ENCODE results near the gene GLIS2. TPM values are rescaled to one million over a fixed set of nuclear protein-coding genes. Genes with fewer than 3 reads are reported as not detected.

Gene GLIS2
- total RNA-seq, 1 donor from 2014 or later = 3.3 TPM

DNA sequence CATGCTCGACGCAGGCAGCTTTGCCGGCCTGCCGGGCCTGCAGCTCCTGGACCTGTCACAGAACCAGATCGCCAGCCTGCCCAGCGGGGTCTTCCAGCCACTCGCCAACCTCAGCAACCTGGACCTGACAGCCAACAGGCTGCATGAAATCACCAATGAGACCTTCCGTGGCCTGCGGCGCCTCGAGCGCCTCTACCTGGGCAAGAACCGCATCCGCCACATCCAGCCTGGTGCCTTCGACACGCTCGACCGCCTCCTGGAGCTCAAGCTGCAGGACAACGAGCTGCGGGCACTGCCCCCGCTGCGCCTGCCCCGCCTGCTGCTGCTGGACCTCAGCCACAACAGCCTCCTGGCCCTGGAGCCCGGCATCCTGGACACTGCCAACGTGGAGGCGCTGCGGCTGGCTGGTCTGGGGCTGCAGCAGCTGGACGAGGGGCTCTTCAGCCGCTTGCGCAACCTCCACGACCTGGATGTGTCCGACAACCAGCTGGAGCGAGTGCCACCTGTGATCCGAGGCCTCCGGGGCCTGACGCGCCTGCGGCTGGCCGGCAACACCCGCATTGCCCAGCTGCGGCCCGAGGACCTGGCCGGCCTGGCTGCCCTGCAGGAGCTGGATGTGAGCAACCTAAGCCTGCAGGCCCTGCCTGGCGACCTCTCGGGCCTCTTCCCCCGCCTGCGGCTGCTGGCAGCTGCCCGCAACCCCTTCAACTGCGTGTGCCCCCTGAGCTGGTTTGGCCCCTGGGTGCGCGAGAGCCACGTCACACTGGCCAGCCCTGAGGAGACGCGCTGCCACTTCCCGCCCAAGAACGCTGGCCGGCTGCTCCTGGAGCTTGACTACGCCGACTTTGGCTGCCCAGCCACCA lies 65.4 kb downstream of the GLIS2 start:
- no peak for DNase-seq (ENCODE audit: low read depth)

GRCh38 chr16:4381935-4382794 lies 66.3 kb downstream of the GLIS2 start:
- DNase-seq (ENCODE audit: low read depth) = no peak

DNA sequence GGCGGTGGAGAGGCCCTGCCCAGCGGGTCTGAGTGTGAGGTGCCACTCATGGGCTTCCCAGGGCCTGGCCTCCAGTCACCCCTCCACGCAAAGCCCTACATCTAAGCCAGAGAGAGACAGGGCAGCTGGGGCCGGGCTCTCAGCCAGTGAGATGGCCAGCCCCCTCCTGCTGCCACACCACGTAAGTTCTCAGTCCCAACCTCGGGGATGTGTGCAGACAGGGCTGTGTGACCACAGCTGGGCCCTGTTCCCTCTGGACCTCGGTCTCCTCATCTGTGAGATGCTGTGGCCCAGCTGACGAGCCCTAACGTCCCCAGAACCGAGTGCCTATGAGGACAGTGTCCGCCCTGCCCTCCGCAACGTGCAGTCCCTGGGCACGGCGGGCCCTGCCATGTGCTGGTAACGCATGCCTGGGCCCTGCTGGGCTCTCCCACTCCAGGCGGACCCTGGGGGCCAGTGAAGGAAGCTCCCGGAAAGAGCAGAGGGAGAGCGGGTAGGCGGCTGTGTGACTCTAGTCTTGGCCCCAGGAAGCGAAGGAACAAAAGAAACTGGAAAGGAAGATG lies 67.0 kb downstream of the GLIS2 start:
- peak; percentile 66 for DNase-seq (ENCODE audit: low read depth)

GRCh38 chr16:4383591-4384444 lies 68.0 kb downstream of the GLIS2 start:
- no peak for DNase-seq (ENCODE audit: low read depth)

GRCh38 chr16:4384509-4384942 lies 68.7 kb downstream of the GLIS2 start:
- DNase-seq (ENCODE audit: low read depth) = no peak

DNA sequence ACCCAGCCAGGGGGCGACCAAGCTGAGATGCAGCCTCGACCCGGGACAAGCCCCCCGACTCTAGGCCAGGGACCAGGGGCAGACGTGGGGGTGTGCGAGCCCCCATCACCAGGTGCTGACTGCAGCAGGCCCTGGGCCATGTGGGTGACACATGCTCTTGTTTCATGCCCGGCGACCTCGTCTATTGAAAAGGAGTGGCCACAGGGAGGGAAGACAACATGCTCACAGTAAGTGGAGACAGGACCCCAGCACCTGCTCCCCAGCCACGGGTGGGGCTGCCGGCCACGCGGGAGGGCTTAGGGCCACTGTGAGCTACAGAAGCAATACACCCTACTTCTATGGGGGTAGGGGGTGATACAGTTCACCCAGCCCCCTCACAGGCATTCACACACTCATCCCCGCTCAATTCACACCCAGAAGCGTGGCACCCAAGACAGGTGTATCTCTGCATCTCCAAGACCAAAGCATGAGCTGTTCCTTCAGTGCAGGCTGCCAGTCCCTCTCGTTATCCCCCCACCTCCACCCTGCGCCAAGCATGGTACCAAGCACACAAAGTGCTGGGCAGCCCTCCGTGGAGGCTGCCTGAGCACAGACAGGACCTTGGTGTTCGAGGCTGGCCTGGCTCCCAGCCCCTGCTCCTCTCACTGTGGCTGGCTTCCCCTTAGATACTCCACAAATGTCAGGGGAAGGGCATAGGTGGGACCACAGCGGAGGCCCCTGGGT lies 69.4 kb downstream of the GLIS2 start:
- peak; percentile 70 for DNase-seq (ENCODE audit: low read depth)

DNA sequence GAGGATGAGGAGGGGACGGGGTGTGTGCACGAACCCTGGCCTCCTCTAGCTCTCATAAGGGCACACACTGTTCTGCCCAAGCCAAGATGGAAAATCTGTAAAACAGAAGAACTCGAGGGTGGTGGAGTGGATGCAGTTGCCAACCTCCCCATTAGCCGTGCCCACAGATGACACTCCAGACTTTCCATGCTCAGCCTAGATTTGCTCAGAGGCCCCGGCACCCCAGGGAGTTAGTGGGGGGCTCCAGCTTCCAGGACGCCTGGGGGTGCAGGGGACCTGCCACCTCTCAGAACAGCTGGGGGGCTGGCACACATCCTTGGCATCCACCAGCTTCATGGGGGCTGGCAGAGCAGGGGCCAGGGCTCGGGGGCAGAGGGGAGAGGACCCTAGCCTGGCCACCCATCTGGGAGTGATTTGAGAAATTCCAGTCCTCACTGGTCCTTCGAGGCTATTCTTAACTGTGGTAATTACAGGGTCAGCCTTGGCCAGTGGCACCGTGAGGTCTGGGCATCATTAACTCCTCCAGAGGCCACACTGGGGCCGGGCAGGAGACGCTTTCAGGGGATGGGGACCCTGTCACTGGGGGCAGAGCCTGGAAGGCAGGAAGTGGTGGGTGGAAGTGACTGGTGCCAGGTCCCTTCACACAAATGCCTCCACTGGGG lies 70.1 kb downstream of the GLIS2 start:
- no peak for DNase-seq (ENCODE audit: low read depth)

DNA sequence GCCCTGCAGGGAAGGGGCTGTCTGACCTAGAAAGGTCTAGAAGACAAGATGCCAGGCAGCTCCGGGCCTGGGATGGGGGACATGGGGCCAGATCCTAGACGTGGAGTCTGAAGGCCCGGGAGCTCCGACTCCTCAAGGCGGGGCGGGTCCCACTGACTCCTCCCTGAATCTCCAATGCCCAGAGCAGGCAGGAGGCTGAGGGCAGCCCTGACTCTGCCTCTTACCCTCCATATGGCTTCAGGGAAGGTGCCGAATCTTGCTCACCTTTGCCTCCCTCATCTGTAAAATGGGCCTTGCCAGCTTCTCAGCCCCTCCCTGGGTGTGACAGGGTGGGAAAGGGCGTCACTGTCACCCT lies 70.6 kb downstream of the GLIS2 start:
- no peak for DNase-seq (ENCODE audit: low read depth)

DNA sequence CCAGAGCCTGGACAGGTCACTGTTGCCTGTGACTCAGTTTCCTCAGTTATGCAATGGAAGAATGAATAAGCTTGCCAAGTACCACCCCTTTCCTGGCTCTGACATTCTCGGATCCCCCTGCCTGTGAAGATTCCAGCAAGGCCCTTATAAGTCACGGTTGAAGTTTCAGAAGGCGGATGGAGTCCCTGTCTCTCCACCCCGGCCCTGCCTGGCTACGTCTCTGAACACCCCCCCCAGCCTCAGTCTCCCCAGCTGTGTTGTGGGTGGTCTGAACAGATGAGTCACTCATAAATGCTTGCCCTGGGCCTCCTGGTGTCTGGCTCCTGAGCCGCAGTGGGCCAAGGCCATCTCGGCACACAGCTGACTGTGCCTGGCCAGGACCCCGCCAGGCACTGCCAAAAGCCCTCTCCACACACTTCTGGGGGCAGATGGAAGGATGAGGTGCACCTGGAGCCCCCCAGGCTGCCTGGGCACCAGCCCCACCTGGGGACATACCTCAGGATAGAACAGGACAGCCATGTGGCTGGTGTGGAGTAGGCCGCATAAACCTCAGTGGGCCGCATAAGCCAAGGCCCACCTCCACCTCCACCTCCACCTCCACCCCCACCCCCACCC lies 71.2 kb downstream of the GLIS2 start:
- DNase-seq (ENCODE audit: low read depth) = no peak

DNA sequence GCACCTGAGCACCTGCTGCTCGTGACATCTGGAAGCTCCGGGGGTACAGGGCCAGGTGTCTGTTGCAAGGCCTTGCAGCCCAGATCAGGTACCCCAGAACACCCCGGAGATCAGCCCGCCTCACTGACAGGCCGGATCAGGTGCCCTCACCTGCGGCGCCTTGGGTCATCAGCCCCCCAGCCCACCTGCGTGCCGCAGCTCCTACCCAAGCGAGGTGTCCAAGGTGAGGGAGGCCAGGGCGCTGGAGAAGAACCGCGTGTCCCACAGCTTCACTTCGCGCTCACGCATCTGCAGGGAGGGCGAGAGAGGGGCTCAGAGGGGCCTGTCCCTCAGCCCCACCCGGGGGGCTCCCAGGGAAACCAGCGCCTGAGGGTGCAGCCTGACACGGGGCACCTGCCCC lies 71.9 kb downstream of the GLIS2 start:
- DNase-seq (ENCODE audit: low read depth) = no peak

- no peak for DNase-seq (ENCODE audit: low read depth)
Measured at GRCh38 chr16:4388271-4389021, 72.6 kb downstream of the GLIS2 start.

Other genes starting within 250 kb of the GLIS2 start
- gene ADCY9, start 199.6 kb upstream of the GLIS2 start, total RNA-seq = 28.4 and 31.7 TPM in 2 replicates
- gene SRL, start 74.0 kb upstream of the GLIS2 start, total RNA-seq = 1.9 and 2.7 TPM in 2 replicates
- gene TFAP4, start 43.0 kb upstream of the GLIS2 start, total RNA-seq = 4.4 and 5.0 TPM in 2 replicates
- gene PAM16, start 35.3 kb downstream of the GLIS2 start, total RNA-seq = 28.4 and 50.7 TPM in 2 replicates
- gene VASN, start 55.8 kb downstream of the GLIS2 start, total RNA-seq = 7.5 and 10.9 TPM in 2 replicates
- gene CORO7, start 100.5 kb downstream of the GLIS2 start, total RNA-seq = 122 and 370 TPM in 2 replicates
- 67.6 and 72.7 TPM in 2 replicates for gene DNAJA3, start 109.8 kb downstream of the GLIS2 start, total RNA-seq
- gene NMRAL1, start 158.6 kb downstream of the GLIS2 start, total RNA-seq = 22.6 and 35.8 TPM in 2 replicates
- gene HMOX2, start 160.3 kb downstream of the GLIS2 start, total RNA-seq = 35.4 and 37.5 TPM in 2 replicates
- 30.6 and 38.4 TPM in 2 replicates for gene CDIP1, start 222.7 kb downstream of the GLIS2 start, total RNA-seq
- 0.11 and 0.16 TPM in 2 replicates for gene C16orf96, start 240.3 kb downstream of the GLIS2 start, total RNA-seq

All from myocyte (in vitro differentiated cells).